Ovary (tissue), 9 donors: Measurements from ENCODE around the gene RUNX2. TPM values are rescaled to one million over a fixed set of nuclear protein-coding genes. Genes with fewer than 3 reads are reported as not detected.

Experiments
- DNase-seq, 5 donors: peaks; one replicate each; pipeline ENCODE4 v3.0.0-alpha.2; 2019 to 2020
- H3K27ac ChIP-seq, 2 donors: fragments of 200-600 bp; one replicate each; pipeline versions ENCODE4 v1.5.1 to v1.8.0; 2019 to 2022
- H3K27me3 ChIP-seq: fragments of 200-600 bp; one replicate; pipeline ENCODE4 v1.8.0; 2022
- H3K36me3 ChIP-seq: fragments of 200-600 bp; sonication (generic); one replicate; pipeline ENCODE4 v1.5.1; 2019
- H3K4me1 ChIP-seq: one replicate; pipeline ENCODE4 v1.8.1; 2013; ENCODE audit warnings: mild to moderate bottlenecking, moderate library complexity; ENCODE audit not compliant: insufficient read depth
- H3K4me3 ChIP-seq: fragments of 200-600 bp; sonication (generic); one replicate; pipeline ENCODE4 v1.5.1; 2017
- H3K9me3 ChIP-seq, 2 donors: fragments of 200-600 bp in 1 of 2; sonication (generic) in 1 of 2; one replicate each; pipeline versions ENCODE4 v1.5.1 to v1.8.1; 2013 to 2019; ENCODE audit warnings: mild to moderate bottlenecking in 1 of 2, moderate library complexity in 1 of 2
- CTCF ChIP-seq, 3 donors: fragments of 450-650 bp in 2 of 3; fragments of 200-600 bp in 1 of 3; IDR thresholded peaks; one replicate each; pipeline versions ENCODE4 v1.5.1 to v1.8.0; 2016 to 2022; ENCODE audit warnings: antibody characterized with exemption in 3 of 3, mild to moderate bottlenecking in 1 of 3
- EP300 ChIP-seq: sonication (generic); formaldehyde crosslinking; IDR thresholded peaks from one replicate; pipeline ENCODE4 v1.6.1; 2017; ENCODE audit warnings: antibody characterized with exemption
- POLR2A ChIP-seq: fragments of 450-650 bp; IDR thresholded peaks from one replicate; pipeline ENCODE4 v1.6.1; 2017; ENCODE audit warnings: antibody characterized with exemption, mild to moderate bottlenecking, moderate library complexity
- WGBS, 3 donors: extraction: QIAGEN DNeasy Blood & Tissue Kit in 1 of 3; methylation state at CpG; one replicate each; pipeline versions ENCODE4 v1.1.5 to v1.1.7; 2013 to 2017; 5-methylcytosine and 5-hydroxymethylcytosine counted together
- intact Hi-C, 4 donors: fragments of 100-400 bp; cut with DNase I; formaldehyde crosslinking; loops; one replicate each; pipeline versions ENCODE4 v1.11.0 to v1.15.1; 2022 to 2023
- polyA plus RNA-seq, 2 donors: library from polyadenylated mRNA; stranded (reverse); fragments of 200-250 nt in 1 of 2; fragments of 350-450 nt in 1 of 2; fragmentation: Illumina TruSeq in 1 of 2; extraction: RNeasy Lipid Tissue Mini Kit (QIAGEN cat#74804) in 1 of 2; gene quantifications; one replicate each; pipeline ENCODE4 v1.2.3, GENCODE V29; 2013 to 2014
- total RNA-seq, 7 donors: library from RNA; depleted of rRNA in 2 of 7; stranded (reverse); fragments of >200 nt in 2 of 7; fragmentation: NEBNext Ultra II Directional in 3 of 7; extraction: Animal tissue kit (Norgen Biotek cat#: 25700) in 3 of 7; gene quantifications; one replicate each; pipeline versions ENCODE4 v1.1.0 to v1.2.4, GENCODE V29; 2016 to 2023
- donor health status: DM: no; HTN: no; CAD: no; lungs with moderate emphysema.
- donor health status: DM: no; HTN: no; CAD: no.
- donor health status: Bipolar disorder and iron deficiency.
- donor health status: DM: yes; HTN: yes; CAD: no.
- donor health status: DM: no; HTN: no; CAD: no.
- donor health status: DM: yes; HTN: yes; CAD: no.

Gene RUNX2
- total and polyA plus RNA-seq, 9 donors, result 1.1 to 25.2 (median 3.3) TPM

GRCh38 chr6:45540375-45540920 is 212.3 kb downstream of the RUNX2 start:
- DNase-seq, result no peak
- no peaks in the 10 kb centered on the region for H3K9me3 ChIP-seq
- no peak for TF ChIP-seq EP300
- TF ChIP-seq POLR2A, result no peak
- TF ChIP-seq CTCF (IDR thresholded peaks at IDR 0.05), result no peak
- H3K4me3 ChIP-seq, result no peak overlapping the region
- WGBS, 3 donors, result 86 to 93% (median 92%) methylated on average over 6 of the region's 6 CpGs
- peaks cover 1% of the 10 kb centered on the region for H3K4me1 ChIP-seq
- no peaks in the 10 kb centered on the region for H3K27me3 ChIP-seq
- intact Hi-C loops, result no loop called here
- no peak overlapping the region for H3K27ac ChIP-seq
- no peaks in the 10 kb centered on the region for H3K36me3 ChIP-seq

GRCh38 chr6:45541934-45542333 is 213.8 kb downstream of the RUNX2 start:
- DNase-seq, result no peak
- Histone ChIP-seq H3K4me3 (no peak overlapping the region), H3K36me3 (no peaks in the 10 kb centered on the region), H3K27me3 (no peaks in the 10 kb centered on the region), H3K4me1 (peaks cover 1% of the 10 kb centered on the region), H3K27ac (no peak overlapping the region), H3K9me3 (no peaks in the 10 kb centered on the region)
- intact Hi-C loops, result no loop called here
- 68 to 74% (median 72%) methylated on average over 3 of the region's 3 CpGs for WGBS, 3 donors
- TF ChIP-seq EP300, result no peak
- TF ChIP-seq CTCF (IDR thresholded peaks at IDR 0.05), result no peak
- no peak for TF ChIP-seq POLR2A

GRCh38 chr6:45543298-45544235 is 215.4 kb downstream of the RUNX2 start:
- no peak overlapping the region for H3K4me3 ChIP-seq
- no peaks in the 10 kb centered on the region for H3K36me3 ChIP-seq
- TF ChIP-seq EP300, result no peak
- H3K27ac ChIP-seq, result no peak overlapping the region
- DNase-seq, result no peak
- intact Hi-C loops, result no loop called here
- H3K27me3 ChIP-seq, result no peaks in the 10 kb centered on the region
- no peaks in the 10 kb centered on the region for H3K9me3 ChIP-seq
- peaks cover 1% of the 10 kb centered on the region for H3K4me1 ChIP-seq
- whole genome bisulfite sequencing, 3 donors, result 77 to 93% (median 92%) methylated on average over 5 of the region's 5 CpGs

GRCh38 chr6:45545416-45545815 is 217.3 kb downstream of the RUNX2 start:
- intact Hi-C loops, result no loop called here

More at GRCh38 chr6:45545416-45545815, 217.3 kb downstream of the RUNX2 start:
- no peaks in the 10 kb centered on the region for H3K27me3 ChIP-seq
- DNase-seq, result no peak
- H3K27ac ChIP-seq, result no peak overlapping the region
- 95 to 98% (median 96%) methylated on average over 2 of the region's 2 CpGs for WGBS, 3 donors
- TF ChIP-seq POLR2A, result no peak
- TF ChIP-seq EP300, result no peak
- no peak for TF ChIP-seq CTCF (IDR thresholded peaks at IDR 0.05)
- H3K4me1 ChIP-seq, result peaks cover 1% of the 10 kb centered on the region
- H3K9me3 ChIP-seq, result no peaks in the 10 kb centered on the region
- no peak overlapping the region for H3K4me3 ChIP-seq
- no peaks in the 10 kb centered on the region for H3K36me3 ChIP-seq
